HL-60 (cell line): ENCODE results near the gene COQ10A.

Experiments
- DNase-seq, 2 experiments: peaks; one replicate each; pipeline ENCODE4 v3.0.0-alpha.2; 2010 to 2020; ENCODE audit warnings: low read depth in 1 of 2, low spot score in 1 of 2
- H3K27ac ChIP-seq: fragments of 250-450 bp; sonication (Bioruptor Pico); replicated peaks from 2 replicates; pipeline ENCODE4 v1.5.1; 2020; ENCODE audit warnings: mild to moderate bottlenecking, moderate library complexity
- H3K27me3 ChIP-seq: fragments of 250-450 bp; sonication (Bioruptor Pico); 2 replicates; pipeline ENCODE4 v1.5.1; 2021; ENCODE audit warnings: mild to moderate bottlenecking, moderate library complexity; ENCODE audit not compliant: insufficient read depth, poor library complexity, severe bottlenecking
- H3K4me3 ChIP-seq: replicated peaks from 2 replicates; pipeline ENCODE4 v1.5.1; 2011; ENCODE audit warnings: mild to moderate bottlenecking, control low read depth, low read length; ENCODE audit not compliant: insufficient read depth
- CTCF ChIP-seq: IDR thresholded peaks from one replicate; pipeline ENCODE4 v1.5.1; 2011; ENCODE audit warnings: low read length, control low read depth, inconsistent platforms; ENCODE audit not compliant: insufficient read depth
- GABPA ChIP-seq: IDR thresholded peaks from 2 replicates; pipeline ENCODE4 v1.6.1; 2012; ENCODE audit warnings: low read depth
- POLR2AphosphoS5 ChIP-seq: IDR thresholded peaks from 2 replicates; pipeline ENCODE4 v1.6.1; 2012; ENCODE audit warnings: low read depth
- REST ChIP-seq: IDR thresholded peaks from 2 replicates; pipeline ENCODE4 v1.6.1; 2012; ENCODE audit warnings: low read depth; ENCODE audit not compliant: insufficient replicate concordance
- SPI1 ChIP-seq: IDR thresholded peaks from 2 replicates; pipeline ENCODE4 v1.6.1; 2012; ENCODE audit warnings: low read depth, mild to moderate bottlenecking, borderline replicate concordance

Gene COQ10A

GRCh38 chr12:56278905-56279304 is 12.2 kb downstream of the COQ10A start:
- DNase-seq = no peak
- Histone ChIP-seq H3K27ac (no peak overlapping the region), H3K27me3 (no peaks in the 10 kb centered on the region), H3K4me3 (no peak overlapping the region)
- TF ChIP-seq CTCF = no peak
- TF ChIP-seq REST = no peak
- TF ChIP-seq POLR2AphosphoS5 = no peak
- TF ChIP-seq GABPA = no peak
- TF ChIP-seq SPI1 = no peak

- Histone ChIP-seq H3K4me3 (no peak overlapping the region), H3K27me3 (no peaks in the 10 kb centered on the region), H3K27ac (no peak overlapping the region)
- DNase-seq = no peak
- no peak for TF ChIP-seq CTCF
- TF ChIP-seq REST = no peak
- no peak for TF ChIP-seq POLR2AphosphoS5
- TF ChIP-seq SPI1 = no peak
- no peak for TF ChIP-seq GABPA
Measured at GRCh38 chr12:56280849-56281248, 14.1 kb downstream of the COQ10A start.

- no peak for TF ChIP-seq REST
- no peak for TF ChIP-seq CTCF
- no peak for TF ChIP-seq SPI1
- TF ChIP-seq POLR2AphosphoS5 = no peak
- TF ChIP-seq GABPA = no peak
- no peak for DNase-seq
- H3K27ac ChIP-seq = no peak overlapping the region
Measured at GRCh38 chr12:56282030-56282429, 15.3 kb downstream of the COQ10A start.

More at GRCh38 chr12:56282030-56282429, 15.3 kb downstream of the COQ10A start:
- Histone ChIP-seq H3K27me3 (no peaks in the 10 kb centered on the region), H3K4me3 (no peak overlapping the region)
